HepG2 (cell line): ENCODE results near the gene ATP13A5. TPM values are rescaled to one million over a fixed set of nuclear protein-coding genes. Genes with fewer than 3 reads are reported as not detected.

Experiments used
- ATAC-seq: fragments of 200-7000 bp; cut with Tn5 transposase; 3 replicates; pipeline ENCODE4 v1.9.1; 2020; ENCODE audit warnings: mild to moderate bottlenecking, moderate library complexity
- BruUV-seq: library from RNA; stranded (reverse); fragments of 400-500 nt; replicated peaks from 2 replicates; lab custom pipeline; 2021; lab: Mats Ljungman, UMichigan
- CTCF ChIA-PET: fragments of 300-600 bp; formaldehyde crosslinking; extraction: SDS; loops from one replicate; lab custom pipeline; 2021; ENCODE audit warnings: low total read pairs, inconsistent platforms, low intra/inter-chr PET ratio; lab: Yijun Ruan, JAX
- POLR2A ChIA-PET: fragments of 350-600 bp; sonication (Branson Sonifier 250); formaldehyde crosslinking; loops from one replicate; lab custom pipeline; 2020; ENCODE audit warnings: antibody characterized with exemption, inconsistent platforms; lab: Yijun Ruan, JAX
- DNase-seq: peaks from one replicate; pipeline ENCODE4 v3.0.0-alpha.2; 2015; ENCODE audit warnings: low spot score
- FAIRE-seq: peaks from 3 replicates; lab custom pipeline; 2011; peaks lifted over from hg19 to GRCh38; lab: Jason Lieb, UNC
- H2AFZ ChIP-seq: one replicate; pipeline ENCODE4 v1.6.1; 2011; ENCODE audit warnings: low read length, inconsistent platforms
- H3K27ac ChIP-seq: fragments of 300-600 bp; 3 replicates; pipeline ENCODE4 v1.8.0; 2011; ENCODE audit warnings: mixed run types, mild to moderate bottlenecking, mixed read lengths, low read length, inconsistent platforms; ENCODE audit not compliant: insufficient read depth; ENCODE audit errors: extremely low read length
- H3K27me3 ChIP-seq, 2 experiments: fragments of 200-600 bp in 1 of 2; 2 replicates in 1 of 2; 3 replicates in 1 of 2; pipeline versions ENCODE4 v1.6.0 to v1.8.0; 2011; ENCODE audit warnings: low read length in 2 of 2, mild to moderate bottlenecking in 2 of 2, moderate library complexity in 2 of 2, inconsistent platforms in 1 of 2; ENCODE audit not compliant: insufficient read depth in 2 of 2, control insufficient read depth in 1 of 2
- H3K36me3 ChIP-seq, 2 experiments: fragments of 200-600 bp in 1 of 2; replicated peaks in 1 of 2; 2 replicates in 1 of 2; 3 replicates in 1 of 2; pipeline versions ENCODE4 v1.5.1 to v1.8.0; 2011; ENCODE audit warnings: low read length in 2 of 2, inconsistent platforms in 1 of 2; ENCODE audit not compliant: insufficient read depth in 2 of 2, control insufficient read depth in 1 of 2
- H3K4me1 ChIP-seq: 2 replicates; pipeline ENCODE4 v1.5.1; 2012; ENCODE audit warnings: low read length, inconsistent platforms; ENCODE audit not compliant: insufficient read depth
- H3K4me2 ChIP-seq: 2 replicates; pipeline ENCODE4 v1.6.0; 2011; ENCODE audit warnings: low read depth, low read length, inconsistent platforms
- H3K4me3 ChIP-seq, 3 experiments: fragments of 200-600 bp in 1 of 3; sonication (generic), shearing (Covaris generic) in 1 of 3; replicated peaks in 1 of 3; 2 replicates each; pipeline ENCODE4 v1.5.1; 2011 to 2016; ENCODE audit warnings: low read length in 3 of 3, inconsistent platforms in 2 of 3, low read depth in 2 of 3, mild to moderate bottlenecking in 2 of 3, control low read depth in 1 of 3, mixed read lengths in 1 of 3; ENCODE audit not compliant: insufficient read depth in 1 of 3
- H3K79me2 ChIP-seq: one replicate; pipeline ENCODE4 v1.6.1; 2011; ENCODE audit warnings: low read length, inconsistent platforms; ENCODE audit not compliant: insufficient read depth
- H3K9ac ChIP-seq: 2 replicates; pipeline ENCODE4 v1.6.0; 2011; ENCODE audit warnings: mild to moderate bottlenecking, low read depth, low read length, inconsistent platforms; ENCODE audit not compliant: insufficient read depth
- H3K9me3 ChIP-seq: 2 replicates; pipeline ENCODE4 v1.5.1; 2012; ENCODE audit warnings: mild to moderate bottlenecking, low read length
- H4K20me1 ChIP-seq: 2 replicates; pipeline ENCODE4 v1.6.0; 2011; ENCODE audit warnings: inconsistent platforms, mild to moderate bottlenecking, low read length, moderate library complexity; ENCODE audit not compliant: insufficient read depth
- FOXO1 ChIP-seq: sonication (generic); formaldehyde crosslinking; IDR thresholded peaks from 2 replicates; pipeline ENCODE4 v1.4.0; 2020; ENCODE audit warnings: missing genetic modification reagents
- KLF16 ChIP-seq, 2 experiments: sonication (generic) in 1 of 2; formaldehyde crosslinking in 1 of 2; IDR thresholded peaks; 2 replicates each; pipeline versions ENCODE4 v1.6.1 to v1.8.0; 2016 to 2023; ENCODE audit warnings: missing genetic modification reagents in 2 of 2, missing compliant biosample characterization in 1 of 2
- NFRKB ChIP-seq: fragments of 450-650 bp; IDR thresholded peaks from 2 replicates; pipeline ENCODE4 v1.6.1; 2017
- NRL ChIP-seq: sonication (generic); formaldehyde crosslinking; IDR thresholded peaks from 2 replicates; pipeline ENCODE4 v1.5.0; 2020; ENCODE audit warnings: missing genetic modification reagents, mild to moderate bottlenecking, moderate library complexity, borderline replicate concordance
- RFXAP ChIP-seq: sonication (generic); formaldehyde crosslinking; IDR thresholded peaks from 2 replicates; pipeline ENCODE4 v1.4.0; 2020; ENCODE audit warnings: missing genetic modification reagents, borderline replicate concordance
- ZNF24 ChIP-seq: fragments of 450-650 bp; IDR thresholded peaks from 2 replicates; pipeline ENCODE4 v1.6.1; 2017; ENCODE audit warnings: antibody characterized with exemption, mild to moderate bottlenecking
- WGBS: methylation state at CpG from one replicate; pipeline ENCODE4 v1.1.6; 2017; ENCODE audit warnings: low lambda C conversion rate; 5-methylcytosine and 5-hydroxymethylcytosine counted together
- in situ Hi-C: cut with HindIII; loops from 2 replicates; pipeline ENCODE4 v1.10.0; 2017; ENCODE audit warnings: low pct_unique_long_range_greater_than_20kb; ENCODE audit not compliant: extremely low pct_ligation_motif_present
- intact Hi-C: fragments of 100-400 bp; cut with micrococcal nuclease; formaldehyde crosslinking; loops from one replicate; pipeline ENCODE4 v1.10.0; 2022; ENCODE audit not compliant: unreplicated experiment
- polyA plus RNA-seq, 8 experiments: library from polyadenylated mRNA; depleted of rRNA in 3 of 8; stranded (reverse) in 7 of 8; unstranded in 1 of 8; fragments of >200 nt; fragmentation: Illumina TruSeq in 4 of 8; extraction: Trizol in 4 of 8; gene quantifications; 2 replicates each; pipeline versions ENCODE4 v1.2.1 to v1.2.3, GENCODE V29; 2011 to 2016; ENCODE audit warnings: low read depth in 4 of 8, missing spikeins in 1 of 8, mixed read lengths in 1 of 8; ENCODE audit not compliant: insufficient read depth in 1 of 8
- total RNA-seq, 5 experiments: library from RNA; depleted of rRNA; stranded (reverse); fragments of >200 nt; fragmentation: Illumina TruSeq; extraction: Trizol; gene quantifications; 2 replicates each; pipeline ENCODE4 v1.2.3, GENCODE V29; 2016; ENCODE audit warnings: low read depth in 1 of 5
- TF ChIP-seq, protein P1 (sequence below): sonication (generic); formaldehyde crosslinking; IDR thresholded peaks from 2 replicates; pipeline ENCODE4 v1.8.1; 2023; ENCODE audit warnings: mild to moderate bottlenecking, moderate library complexity, missing genetic modification reagents
- TF ChIP-seq, protein P2 (sequence below): sonication (generic); formaldehyde crosslinking; IDR thresholded peaks from 2 replicates; pipeline ENCODE4 v1.5.0; 2020; ENCODE audit warnings: missing genetic modification reagents
- TF ChIP-seq, protein P3 (sequence below): sonication (generic); formaldehyde crosslinking; IDR thresholded peaks from 2 replicates; pipeline ENCODE4 v1.9.0; 2021; ENCODE audit warnings: missing genetic modification reagents, mild to moderate bottlenecking, borderline replicate concordance

ATP13A5 gene
- total and polyA plus RNA-seq, 2 of the 13 experiments (the other 11 are each of a cell fraction or from before 2014, with no cell fraction given) = not detected

DNA sequence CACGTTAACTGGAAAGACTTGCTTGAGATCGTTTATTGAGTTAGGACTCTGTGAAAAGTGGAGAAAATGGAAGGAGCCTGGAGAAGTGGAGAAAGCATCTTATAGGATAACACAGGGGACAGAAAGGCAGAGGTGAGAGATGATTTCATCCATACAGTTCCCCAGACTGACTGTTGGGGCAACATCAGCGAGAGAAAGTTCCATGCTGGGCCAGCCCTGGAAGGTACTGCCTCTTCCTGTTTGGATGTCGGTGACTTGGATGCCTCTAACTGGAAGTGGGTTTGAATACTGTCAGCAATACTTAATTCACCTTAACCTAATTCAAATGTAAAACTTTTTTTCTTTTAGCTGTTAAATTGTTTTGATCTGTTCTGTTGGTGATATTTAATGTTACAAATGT is 32.3 kb downstream of the ATP13A5 start (continued):
- TF ChIP-seq, protein P1, sequence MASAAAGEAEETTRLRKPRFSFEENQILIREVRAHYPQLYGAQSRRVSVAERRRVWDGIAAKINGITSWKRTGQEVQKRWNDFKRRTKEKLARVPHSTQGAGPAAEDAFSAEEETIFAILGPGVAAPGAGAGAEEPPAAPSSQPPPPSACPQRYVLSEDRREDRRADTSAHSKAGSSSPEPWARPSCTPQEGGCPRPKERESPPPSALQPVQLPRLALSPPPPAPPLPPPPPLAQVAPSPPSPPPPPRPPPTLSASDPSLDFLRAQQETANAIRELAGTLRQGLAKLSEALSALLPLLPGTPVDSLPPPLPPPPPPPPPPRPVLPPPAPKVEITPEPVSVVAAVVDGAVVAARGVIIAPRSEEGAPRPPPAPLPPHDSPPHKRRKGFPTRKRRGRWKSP (CRISPR knock-in tag) = no peak
- no peak for TF ChIP-seq NRL (CRISPR knock-in tag)
- no peak for TF ChIP-seq ZNF24
- TF ChIP-seq FOXO1 (CRISPR knock-in tag) = no peak
- TF ChIP-seq, protein P2, sequence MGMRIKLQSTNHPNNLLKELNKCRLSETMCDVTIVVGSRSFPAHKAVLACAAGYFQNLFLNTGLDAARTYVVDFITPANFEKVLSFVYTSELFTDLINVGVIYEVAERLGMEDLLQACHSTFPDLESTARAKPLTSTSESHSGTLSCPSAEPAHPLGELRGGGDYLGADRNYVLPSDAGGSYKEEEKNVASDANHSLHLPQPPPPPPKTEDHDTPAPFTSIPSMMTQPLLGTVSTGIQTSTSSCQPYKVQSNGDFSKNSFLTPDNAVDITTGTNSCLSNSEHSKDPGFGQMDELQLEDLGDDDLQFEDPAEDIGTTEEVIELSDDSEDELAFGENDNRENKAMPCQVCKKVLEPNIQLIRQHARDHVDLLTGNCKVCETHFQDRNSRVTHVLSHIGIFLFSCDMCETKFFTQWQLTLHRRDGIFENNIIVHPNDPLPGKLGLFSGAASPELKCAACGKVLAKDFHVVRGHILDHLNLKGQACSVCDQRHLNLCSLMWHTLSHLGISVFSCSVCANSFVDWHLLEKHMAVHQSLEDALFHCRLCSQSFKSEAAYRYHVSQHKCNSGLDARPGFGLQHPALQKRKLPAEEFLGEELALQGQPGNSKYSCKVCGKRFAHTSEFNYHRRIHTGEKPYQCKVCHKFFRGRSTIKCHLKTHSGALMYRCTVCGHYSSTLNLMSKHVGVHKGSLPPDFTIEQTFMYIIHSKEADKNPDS (CRISPR knock-in tag) = no peak
- TF ChIP-seq, protein P3, sequence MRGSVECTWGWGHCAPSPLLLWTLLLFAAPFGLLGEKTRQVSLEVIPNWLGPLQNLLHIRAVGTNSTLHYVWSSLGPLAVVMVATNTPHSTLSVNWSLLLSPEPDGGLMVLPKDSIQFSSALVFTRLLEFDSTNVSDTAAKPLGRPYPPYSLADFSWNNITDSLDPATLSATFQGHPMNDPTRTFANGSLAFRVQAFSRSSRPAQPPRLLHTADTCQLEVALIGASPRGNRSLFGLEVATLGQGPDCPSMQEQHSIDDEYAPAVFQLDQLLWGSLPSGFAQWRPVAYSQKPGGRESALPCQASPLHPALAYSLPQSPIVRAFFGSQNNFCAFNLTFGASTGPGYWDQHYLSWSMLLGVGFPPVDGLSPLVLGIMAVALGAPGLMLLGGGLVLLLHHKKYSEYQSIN (CRISPR knock-in tag) = no peak
- TF ChIP-seq NFRKB = no peak
- TF ChIP-seq KLF16 (CRISPR knock-in tag; IDR thresholded peaks at IDR 0.05) = no peak

DNA sequence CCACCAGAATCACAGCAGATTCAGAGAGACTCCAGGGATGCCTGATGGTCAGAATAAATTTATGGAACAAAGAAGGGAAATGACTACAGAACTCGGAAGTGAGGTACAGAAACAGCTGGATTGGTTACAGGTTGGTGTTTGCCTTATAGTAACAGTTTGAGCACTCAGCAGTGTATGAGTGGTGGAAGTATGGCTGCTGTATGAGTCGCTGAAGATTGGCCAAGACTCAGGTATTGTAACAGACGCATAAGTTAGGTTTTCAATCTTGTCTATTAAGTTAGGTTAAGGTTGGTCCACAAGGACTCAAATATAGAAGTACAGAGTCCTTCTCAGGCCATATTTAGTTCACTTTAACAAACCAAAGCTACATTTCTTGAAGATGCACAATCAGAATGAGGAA is 33.1 kb downstream of the ATP13A5 start:
- no peak overlapping the region for H3K4me3 ChIP-seq
- no peaks in the 10 kb centered on the region for H3K36me3 ChIP-seq
- H3K79me2 ChIP-seq = no peaks in the 10 kb centered on the region
- WGBS = 4% methylated on average over 3 of the region's 3 CpGs
- TF ChIP-seq RFXAP = no peak
- TF ChIP-seq, all 625 proteins: peak for 0
- in situ Hi-C loops = no loop called here
- Histone ChIP-seq H3K4me2 (no peak overlapping the region), H3K27me3 (0 out of 5 replicates have a peak, but pooled peaks cover 0 to 7% of the 10 kb centered on the region in 2 experiments), H3K4me1 (no peaks in the 10 kb centered on the region), H3K27ac (no peak overlapping the region), H3K9ac (no peak overlapping the region), H4K20me1 (no peaks in the 10 kb centered on the region), H2AFZ (no peak overlapping the region), H3K9me3 (no peaks in the 10 kb centered on the region)
- ChIA-PET POLR2A (no interaction called here), CTCF (no interaction called here)
- ATAC-seq (no peak), FAIRE-seq (no peak), DNase-seq (no peak)
- no TSS peak for BruUV-seq
- intact Hi-C loops = no loop called here
